ENCODE data around the gene RETN. TPM values are rescaled to one million over a fixed set of nuclear protein-coding genes. Genes with fewer than 3 reads are reported as not detected.

The RETN gene
- polyA plus RNA-seq, 1 donor, result 1.3 TPM

DNA sequence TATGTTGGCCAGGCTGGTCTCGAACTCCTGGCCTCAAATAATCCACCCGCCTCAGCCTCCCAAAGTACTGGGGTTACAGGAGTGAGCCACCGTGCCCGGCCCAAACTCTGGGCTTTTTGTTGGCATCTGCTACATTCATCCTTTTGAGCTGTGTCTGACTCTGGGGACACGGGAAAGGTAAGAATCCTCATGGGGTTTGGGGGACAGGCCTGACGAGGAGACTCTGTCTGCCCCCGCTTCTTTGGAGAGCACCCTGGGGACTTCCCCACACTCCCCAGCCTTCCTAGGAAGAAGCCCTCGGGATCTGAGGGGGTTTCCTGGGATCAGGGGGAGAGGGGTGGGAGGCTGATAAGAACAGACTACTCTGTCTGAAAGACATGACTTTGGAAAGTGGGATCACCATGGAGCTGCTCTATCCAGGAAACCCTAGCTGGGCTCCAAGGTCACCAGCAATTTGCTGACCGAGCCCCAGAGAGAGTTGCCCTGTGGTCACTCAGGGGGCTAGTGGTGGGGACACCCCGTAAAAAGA is 41.1 kb downstream of the RETN start:
- DNase-seq, result no peak

DNA sequence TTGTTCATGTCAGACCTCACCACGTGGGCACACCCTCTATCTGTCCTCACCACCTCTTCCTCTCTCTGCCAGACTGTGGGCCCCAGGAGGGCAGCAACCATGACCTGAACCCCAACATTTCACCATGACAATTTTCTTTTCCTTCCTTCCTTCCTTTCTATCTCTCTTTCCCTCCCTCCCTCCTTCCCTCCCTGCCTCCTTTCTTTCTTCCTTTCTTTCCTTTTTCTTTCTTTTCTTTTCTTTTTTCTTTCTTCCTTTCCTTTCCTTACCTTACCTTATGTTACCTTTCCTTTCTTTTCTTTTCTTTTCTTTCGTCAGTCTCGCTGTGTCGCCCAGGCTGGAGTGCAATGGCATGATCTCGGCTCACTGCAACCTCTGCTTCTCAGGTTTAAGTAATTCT is 41.8 kb downstream of the RETN start:
- DNase-seq, result no peak

DNA sequence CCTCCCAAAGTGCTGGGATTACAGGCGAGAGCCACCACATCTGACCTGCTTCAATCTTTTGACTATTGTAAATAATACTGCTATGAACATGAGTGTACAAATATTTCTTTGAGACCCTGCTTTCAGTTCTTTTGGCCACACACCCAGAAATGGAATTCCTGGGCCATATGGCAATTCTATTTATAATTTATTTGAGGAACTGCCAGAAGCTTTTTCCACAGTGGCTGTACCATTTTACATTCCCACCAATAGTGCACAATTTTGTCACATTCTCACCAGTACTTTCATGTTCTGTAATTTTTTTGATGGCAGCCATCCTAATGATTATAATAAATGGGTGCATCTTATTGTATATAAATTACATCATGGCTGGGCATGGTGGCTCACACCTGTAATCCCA is 46.8 kb downstream of the RETN start:
- DNase-seq, result no peak

DNA sequence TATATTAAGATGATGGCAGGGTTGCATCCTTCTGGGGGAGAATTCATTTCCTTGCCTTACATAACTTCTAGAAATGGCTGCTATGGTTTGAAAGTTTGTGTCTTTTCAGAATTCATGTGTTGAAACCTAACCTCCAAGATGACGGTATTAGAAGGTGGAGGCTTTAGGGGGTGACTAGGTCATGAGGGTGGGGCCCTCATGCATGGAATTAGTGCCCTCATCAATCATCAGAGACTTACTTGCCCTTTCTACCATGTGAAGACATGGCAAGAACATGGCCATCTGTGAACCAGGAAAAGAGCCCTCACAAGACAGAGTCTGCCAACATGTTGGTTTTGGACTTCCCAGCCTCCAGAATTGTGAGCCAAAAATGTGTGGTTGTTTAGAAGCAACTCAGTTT is 47.9 kb downstream of the RETN start:
- DNase-seq, result no peak

DNA sequence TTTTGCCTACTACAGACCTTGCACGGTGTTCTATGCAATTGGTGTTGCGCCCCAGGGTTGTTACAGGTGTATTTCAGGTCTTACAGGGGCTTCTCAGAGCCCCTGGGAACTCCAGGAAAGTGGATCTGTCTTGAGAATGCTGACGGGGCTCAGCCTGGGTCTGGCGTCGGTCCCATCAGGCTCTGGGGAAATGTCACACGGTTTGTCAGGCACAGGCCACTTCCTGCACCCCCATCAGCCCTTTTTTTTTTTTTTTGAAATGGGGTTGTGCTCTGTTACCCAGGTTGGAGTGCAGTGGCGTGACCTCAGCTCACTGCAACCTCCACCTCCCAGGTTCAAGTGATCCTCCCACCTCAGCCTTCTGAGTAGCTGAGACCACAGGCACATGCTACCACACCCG is 49.8 kb downstream of the RETN start:
- no peak for DNase-seq

Other genes with a start within 250 kb of the RETN start
- gene PEX11G, start 180.0 kb upstream of the RETN start, polyA plus RNA-seq (ENCODE audit: insufficient read length), result 4.0 TPM
- 61.8 TPM for gene ZNF358, start 152.9 kb upstream of the RETN start, polyA plus RNA-seq (ENCODE audit: insufficient read length)
- 16.4 TPM for gene MCOLN1, start 146.4 kb upstream of the RETN start, polyA plus RNA-seq (ENCODE audit: insufficient read length)
- gene PNPLA6, start 133.3 kb upstream of the RETN start, polyA plus RNA-seq (ENCODE audit: insufficient read length), result 34.7 TPM
- 0.45 TPM for gene CAMSAP3, start 73.2 kb upstream of the RETN start, polyA plus RNA-seq (ENCODE audit: insufficient read length)
- gene XAB2, start 39.5 kb upstream of the RETN start, polyA plus RNA-seq (ENCODE audit: insufficient read length), result 33.1 TPM
- 52.4 TPM for gene PET100, start 39.3 kb upstream of the RETN start, polyA plus RNA-seq (ENCODE audit: insufficient read length)
- gene PCP2, start 35.3 kb upstream of the RETN start, polyA plus RNA-seq (ENCODE audit: insufficient read length), result not detected
- 6.7 TPM for gene STXBP2, start 31.9 kb upstream of the RETN start, polyA plus RNA-seq (ENCODE audit: insufficient read length)
- gene MCEMP1, start 8.0 kb downstream of the RETN start, polyA plus RNA-seq (ENCODE audit: insufficient read length), result 0.25 TPM
- 42.8 TPM for gene TRAPPC5, start 11.8 kb downstream of the RETN start, polyA plus RNA-seq (ENCODE audit: insufficient read length)
- 0.65 TPM for gene FCER2, start 33.1 kb downstream of the RETN start, polyA plus RNA-seq (ENCODE audit: insufficient read length)
- not detected for gene CLEC4G, start 63.1 kb downstream of the RETN start, polyA plus RNA-seq (ENCODE audit: insufficient read length)
- 2.4 TPM for gene CD209, start 78.5 kb downstream of the RETN start, polyA plus RNA-seq (ENCODE audit: insufficient read length)
- gene CLEC4M, start 94.2 kb downstream of the RETN start, polyA plus RNA-seq (ENCODE audit: insufficient read length), result not detected
- gene EVI5L, start 161.2 kb downstream of the RETN start, polyA plus RNA-seq (ENCODE audit: insufficient read length), result 17.6 TPM
- gene PRR36, start 205.3 kb downstream of the RETN start, polyA plus RNA-seq (ENCODE audit: insufficient read length), result 0.48 TPM
- not detected for gene LRRC8E, start 219.5 kb downstream of the RETN start, polyA plus RNA-seq (ENCODE audit: insufficient read length)
- gene MAP2K7, start 234.8 kb downstream of the RETN start, polyA plus RNA-seq (ENCODE audit: insufficient read length), result 27.2 TPM
- gene TGFBR3L, start 245.8 kb downstream of the RETN start, polyA plus RNA-seq (ENCODE audit: insufficient read length), result 0.67 TPM

All from hindlimb muscle (tissue), 1 donor.